Hepatocyte (in vitro differentiated cells): ENCODE data around the gene GABBR1. TPM values are rescaled to one million over a fixed set of nuclear protein-coding genes. Genes with fewer than 3 reads are reported as not detected.
A peak's percentile ranks its signal among the peaks of the same experiment; 100 is the strongest.

Experiments used
- DNase-seq: peaks from one replicate; pipeline ENCODE4 v3.0.0-alpha.2; 2016; ENCODE audit warnings: low spot score
- H2AFZ ChIP-seq: fragments of 200-600 bp; sonication (generic); 2 replicates; pipeline ENCODE4 v1.6.0; 2016; ENCODE audit warnings: antibody characterized with exemption, mild to moderate bottlenecking
- H3K27ac ChIP-seq: fragments of 200-600 bp; sonication (generic); 2 replicates; pipeline ENCODE4 v1.5.1; 2016; ENCODE audit warnings: mild to moderate bottlenecking
- H3K27me3 ChIP-seq: fragments of 200-600 bp; sonication (generic); 2 replicates; pipeline ENCODE4 v1.6.1; 2016
- H3K36me3 ChIP-seq: fragments of 200-600 bp; sonication (generic); replicated peaks from 2 replicates; pipeline ENCODE4 v1.5.1; 2016; ENCODE audit warnings: low read depth; ENCODE audit not compliant: insufficient read depth
- H3K4me1 ChIP-seq: fragments of 200-600 bp; sonication (generic); 2 replicates; pipeline ENCODE4 v1.5.1; 2016; ENCODE audit warnings: mild to moderate bottlenecking, moderate library complexity; ENCODE audit not compliant: insufficient read depth
- H3K4me2 ChIP-seq: fragments of 200-600 bp; sonication (generic); 2 replicates; pipeline ENCODE4 v1.6.0; 2016
- H3K4me3 ChIP-seq: fragments of 200-600 bp; sonication (generic); 2 replicates; pipeline ENCODE4 v1.5.1; 2016; ENCODE audit warnings: mild to moderate bottlenecking
- H3K79me2 ChIP-seq: fragments of 200-600 bp; sonication (generic); 2 replicates; pipeline ENCODE4 v1.6.0; 2017; ENCODE audit warnings: mild to moderate bottlenecking
- H3K9me2 ChIP-seq: fragments of 200-600 bp; sonication (generic); replicated peaks from 2 replicates; pipeline ENCODE4 v1.6.0; 2017; ENCODE audit warnings: mild to moderate bottlenecking; ENCODE audit not compliant: insufficient read depth
- H3K9me3 ChIP-seq: fragments of 200-600 bp; sonication (generic); 2 replicates; pipeline ENCODE4 v1.5.1; 2016; ENCODE audit warnings: low read depth, mild to moderate bottlenecking
- H4K20me1 ChIP-seq: fragments of 200-600 bp; sonication (generic); 2 replicates; pipeline ENCODE4 v1.6.0; 2016; ENCODE audit warnings: mild to moderate bottlenecking; ENCODE audit not compliant: insufficient read depth, poor library complexity, severe bottlenecking
- CTCF ChIP-seq: fragments of 200-600 bp; sonication (generic); IDR thresholded peaks from 2 replicates; pipeline ENCODE4 v1.5.1; 2016; ENCODE audit warnings: antibody characterized with exemption, mild to moderate bottlenecking; ENCODE audit not compliant: poor library complexity
- EZH2 ChIP-seq: fragments of 200-600 bp; sonication (generic); IDR thresholded peaks from 2 replicates; pipeline ENCODE4 v1.6.1; 2016; ENCODE audit warnings: antibody characterized with exemption, mild to moderate bottlenecking, borderline replicate concordance
- EZH2phosphoT487 ChIP-seq: fragments of 200-600 bp; sonication (generic); IDR thresholded peaks from one replicate; pipeline ENCODE4 v1.6.1; 2018; ENCODE audit warnings: antibody characterized with exemption, mild to moderate bottlenecking, low read depth, moderate library complexity; ENCODE audit not compliant: unreplicated experiment, severe bottlenecking
- WGBS: methylation state at CpG from one replicate; pipeline ENCODE4 v1.1.6; 2016; ENCODE audit warnings: low lambda C conversion rate; ENCODE audit errors: missing lambda C conversion rate; 5-methylcytosine and 5-hydroxymethylcytosine counted together
- polyA plus RNA-seq: library from polyadenylated mRNA; unstranded; fragments of >200 nt; fragmentation: Nextera tagmentation; extraction: Ambion mirVana; gene quantifications from 2 replicates; pipeline ENCODE4 v1.2.1, GENCODE V29; 2016
- total RNA-seq: library from RNA; depleted of rRNA; stranded (reverse); fragments of >200 nt; gene quantifications from 2 replicates; pipeline ENCODE4 v1.2.3, GENCODE V29; 2014

Gene GABBR1
- total and polyA plus RNA-seq, 2 experiments from 2014 or later = 9.9 to 11.3 TPM

- no peaks in the 10 kb centered on the region for H3K9me2 ChIP-seq
- peak overlapping the region; percentile 99 for H2AFZ ChIP-seq
- H3K36me3 ChIP-seq = no peaks in the 10 kb centered on the region
- TF ChIP-seq EZH2 (no peak), EZH2phosphoT487 (no peak), CTCF (no peak)
- H3K27me3 ChIP-seq = peaks cover 13% of the 10 kb centered on the region
- peak overlapping the region; percentile 49 for H3K4me3 ChIP-seq
- H3K4me1 ChIP-seq = peaks cover 10% of the 10 kb centered on the region
- no peaks in the 10 kb centered on the region for H3K79me2 ChIP-seq
- no peak overlapping the region for H3K27ac ChIP-seq
- 15% methylated on average over 10 of the region's 31 CpGs for WGBS
- no peaks in the 10 kb centered on the region for H3K9me3 ChIP-seq
- H4K20me1 ChIP-seq = no peaks in the 10 kb centered on the region
- peak; percentile 27 for DNase-seq
- H3K4me2 ChIP-seq = peak overlapping the region; percentile 96
These were observed 5.8 kb downstream of the GABBR1 start for GRCh38 chr6:29626948-29627754.

GRCh38 chr6:29625337-29625930 lies 7.5 kb downstream of the GABBR1 start:
- H3K27ac ChIP-seq = no peak overlapping the region
- no peak overlapping the region for H3K4me2 ChIP-seq
- no peak overlapping the region for H3K4me3 ChIP-seq
- no peak for TF ChIP-seq EZH2phosphoT487
- no peak for TF ChIP-seq EZH2
- TF ChIP-seq CTCF = no peak
- H3K9me2 ChIP-seq = no peaks in the 10 kb centered on the region
- WGBS = 61% methylated on average over 7 of the region's 7 CpGs
- peaks cover 10% of the 10 kb centered on the region for H3K4me1 ChIP-seq
- H3K79me2 ChIP-seq = no peaks in the 10 kb centered on the region
- no peaks in the 10 kb centered on the region for H4K20me1 ChIP-seq
- DNase-seq = no peak
- no peaks in the 10 kb centered on the region for H3K9me3 ChIP-seq
- H3K27me3 ChIP-seq = peaks cover 7% of the 10 kb centered on the region
- no peaks in the 10 kb centered on the region for H3K36me3 ChIP-seq
- no peak overlapping the region for H2AFZ ChIP-seq

GRCh38 chr6:29624520-29624961 lies 8.4 kb downstream of the GABBR1 start:
- no peak overlapping the region for H2AFZ ChIP-seq
- no peaks in the 10 kb centered on the region for H3K36me3 ChIP-seq
- no peaks in the 10 kb centered on the region for H3K9me3 ChIP-seq
- H3K4me2 ChIP-seq = no peak overlapping the region
- WGBS = 57% methylated on average over 3 of the region's 3 CpGs
- no peak overlapping the region for H3K27ac ChIP-seq
- DNase-seq = no peak
- no peaks in the 10 kb centered on the region for H3K9me2 ChIP-seq
- H3K79me2 ChIP-seq = no peaks in the 10 kb centered on the region
- TF ChIP-seq CTCF (no peak), EZH2 (no peak), EZH2phosphoT487 (no peak)
- peaks cover 4% of the 10 kb centered on the region for H3K27me3 ChIP-seq
- no peaks in the 10 kb centered on the region for H4K20me1 ChIP-seq
- H3K4me3 ChIP-seq = no peak overlapping the region
- H3K4me1 ChIP-seq = peaks cover 10% of the 10 kb centered on the region
